Stimulated activated CD4-positive, alpha-beta T cell treated with anti-CD3 and anti-CD28 coated beads, Interleukin-15, amount 100 ng/mL, for 48 hours (primary cell): ENCODE measurements around the gene EZR.

Experiments
- DNase-seq, 2 donors: peaks; one replicate each; pipeline ENCODE4 v3.0.0-alpha.2; 2020; ENCODE audit warnings: low read depth in 2 of 2

The EZR gene

GRCh38 chr6:158762787-158763433 is 56.3 kb downstream of the EZR start:
- no peak for DNase-seq

DNA sequence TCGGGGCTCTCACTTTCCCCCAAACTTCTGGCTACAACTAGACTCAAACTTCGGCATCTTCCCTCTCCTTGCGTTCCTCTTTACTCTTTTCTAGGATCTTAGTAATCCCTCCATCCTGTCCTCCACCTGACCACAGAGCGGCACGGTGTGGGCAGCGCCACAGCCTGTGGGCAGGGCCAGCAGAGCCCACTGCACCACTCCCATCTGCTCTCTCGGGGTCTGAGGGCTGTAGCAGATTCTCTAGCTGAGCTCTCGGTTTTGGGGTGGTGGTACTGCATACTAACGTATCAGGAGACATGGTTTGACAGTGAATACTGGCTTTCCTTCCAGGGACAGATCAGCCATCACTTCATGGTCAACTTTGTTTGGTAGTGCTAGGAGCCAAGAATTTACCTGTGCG is 57.4 kb downstream of the EZR start:
- no peak for DNase-seq

DNA sequence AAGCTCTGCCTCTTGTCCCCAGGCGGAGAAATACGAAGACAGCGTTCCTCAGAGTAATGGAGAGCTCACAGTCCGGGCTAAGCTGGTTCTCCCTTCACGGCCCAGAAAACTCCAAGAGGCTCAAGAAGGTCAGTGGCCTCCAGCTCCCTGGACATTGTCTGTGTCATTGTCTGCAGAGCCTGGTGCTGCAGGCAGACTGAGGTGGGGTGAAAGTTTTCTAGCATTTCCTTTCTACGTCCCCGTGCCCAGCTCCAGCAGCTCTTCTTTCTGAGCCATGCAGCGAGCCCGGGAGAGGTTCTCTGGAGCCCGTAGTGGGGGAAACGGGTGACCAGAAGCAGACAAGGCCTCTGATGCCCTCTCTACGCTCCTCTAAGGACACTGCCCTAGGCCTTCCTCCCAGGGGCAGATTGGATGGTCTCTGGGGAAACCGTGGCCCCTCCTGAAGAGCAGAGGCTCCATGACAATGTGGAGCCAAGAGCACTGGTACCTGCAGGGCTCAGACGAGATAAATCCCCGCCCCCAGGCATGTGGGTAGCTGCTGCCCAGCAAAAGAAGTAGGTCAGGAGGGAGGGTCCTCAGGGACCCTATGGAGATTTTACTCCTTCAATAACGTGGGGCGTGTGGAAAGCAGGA is 58.4 kb downstream of the EZR start:
- no peak for DNase-seq

GRCh38 chr6:158759966-158760617 is 59.1 kb downstream of the EZR start:
- DNase-seq, result no peak

GRCh38 chr6:158758941-158759479 is 60.2 kb downstream of the EZR start:
- no peak for DNase-seq

DNA sequence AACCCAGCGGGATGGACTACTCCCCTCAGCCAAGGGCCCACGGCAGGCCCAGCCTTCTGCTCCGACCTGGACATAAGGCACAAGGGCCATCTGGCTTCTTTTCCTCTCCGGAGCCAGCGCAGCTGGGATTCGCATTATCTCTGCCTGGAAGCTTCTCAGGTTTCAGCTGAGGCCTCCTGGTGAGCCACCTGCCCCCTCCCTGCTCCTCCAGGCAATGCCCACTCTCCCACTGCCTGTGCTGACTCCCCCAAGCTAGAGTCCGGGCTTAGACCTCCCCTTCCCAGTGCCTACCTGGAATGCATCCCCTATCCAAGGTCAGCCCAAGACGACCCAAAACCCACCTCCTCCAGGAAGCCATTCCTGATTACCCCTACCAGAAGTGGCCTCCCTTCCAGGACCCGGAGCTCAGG is 60.7 kb downstream of the EZR start:
- DNase-seq, result no peak

DNA sequence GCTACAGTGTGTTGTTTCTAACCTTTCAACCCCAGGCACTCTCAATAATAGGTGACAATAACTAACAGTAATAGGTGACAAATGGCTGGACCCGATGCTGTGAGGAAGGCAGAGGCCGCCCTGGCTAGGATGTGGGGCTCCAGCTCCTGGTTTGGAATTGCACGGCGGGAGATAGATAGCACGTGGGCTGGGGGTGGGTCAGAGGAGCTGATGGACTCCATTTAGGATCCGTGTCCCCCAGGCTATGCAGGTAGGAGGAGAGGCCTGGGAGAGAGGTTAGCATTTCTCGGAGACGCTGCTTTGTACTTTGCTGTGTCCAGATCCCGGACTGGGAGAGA is 61.4 kb downstream of the EZR start:
- DNase-seq, result no peak

DNA sequence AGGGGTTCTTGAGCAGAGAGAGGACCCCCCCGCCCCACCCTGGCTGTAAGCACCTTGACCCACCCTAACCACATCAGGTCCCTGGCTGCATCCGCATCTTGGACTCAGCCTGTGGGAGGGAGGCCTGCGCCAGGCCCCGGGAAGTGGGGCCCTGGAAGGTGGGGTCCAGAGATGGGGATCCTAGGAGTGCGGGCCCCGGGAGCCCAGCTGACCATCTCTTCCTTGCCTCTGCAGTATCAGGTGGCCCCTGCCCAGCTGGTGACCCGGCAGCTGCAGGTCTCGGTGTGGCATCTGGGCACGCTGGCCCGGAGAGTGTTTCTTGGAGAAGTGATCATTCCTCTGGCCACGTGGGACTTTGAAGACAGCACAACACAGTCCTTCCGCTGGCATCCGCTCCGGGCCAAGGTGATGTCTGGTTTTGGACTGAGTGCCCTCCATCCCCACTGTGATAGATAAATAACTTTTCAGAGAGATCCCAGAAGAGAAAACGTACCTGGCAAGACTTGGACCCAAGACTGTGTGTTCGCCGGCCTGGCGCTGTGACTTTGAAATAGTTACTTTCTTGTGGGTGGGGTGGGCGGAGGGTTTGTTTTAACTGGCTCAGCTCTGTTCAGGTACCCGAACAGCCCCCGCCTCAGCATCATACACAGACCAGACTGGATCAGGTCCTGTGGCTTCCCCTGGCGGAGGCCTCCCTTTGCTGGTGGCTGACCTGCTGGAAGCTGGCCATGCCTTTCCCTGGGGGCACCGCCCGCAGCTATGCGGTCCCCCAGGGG is 62.0 kb downstream of the EZR start:
- DNase-seq, result no peak

GRCh38 chr6:158756126-158756525 is 63.0 kb downstream of the EZR start:
- DNase-seq, result no peak

- DNase-seq, result no peak
Observed at GRCh38 chr6:158755636-158756035, 63.5 kb downstream of the EZR start.

- no peak for DNase-seq
Observed at GRCh38 chr6:158754738-158755137, 64.4 kb downstream of the EZR start.

DNA sequence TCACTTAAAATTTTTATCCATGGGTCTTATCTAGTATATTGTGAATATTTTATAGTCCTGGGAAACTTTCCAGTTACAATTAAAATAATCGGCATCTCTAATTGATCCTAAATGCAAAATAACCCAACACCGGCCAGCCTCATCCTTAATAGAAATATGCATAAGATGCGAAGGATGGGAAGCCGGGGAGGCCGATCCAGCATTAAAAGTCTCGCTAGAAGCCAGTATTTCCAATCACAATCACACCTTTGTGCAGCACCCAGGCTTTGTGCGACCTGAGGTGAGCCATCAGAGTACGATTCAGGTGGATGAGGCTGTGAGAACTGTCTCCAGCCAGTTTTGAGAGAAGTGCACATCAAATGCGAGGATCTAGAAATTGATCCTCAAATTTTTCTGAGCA is 65.4 kb downstream of the EZR start:
- DNase-seq, result no peak

DNA sequence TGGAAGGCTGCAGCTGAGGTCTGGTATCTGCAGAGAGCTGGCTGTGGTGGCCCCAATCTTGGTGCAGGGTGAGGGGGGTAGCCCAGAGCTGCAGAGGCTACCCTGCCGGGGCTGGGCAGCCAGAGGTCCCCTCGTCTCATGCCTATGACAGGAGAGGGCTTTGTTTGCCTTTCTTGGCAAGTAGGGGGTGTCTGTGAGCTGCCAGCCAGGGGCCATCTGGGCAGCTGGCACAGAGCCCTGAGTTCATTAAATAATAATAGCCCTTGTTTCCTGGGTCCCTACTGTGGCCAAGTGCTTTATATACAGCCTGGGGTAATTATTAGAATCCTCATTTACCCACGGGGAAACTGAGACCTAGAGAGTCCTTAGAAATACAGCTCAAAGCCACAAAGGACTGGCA is 66.6 kb downstream of the EZR start:
- DNase-seq, result no peak

DNA sequence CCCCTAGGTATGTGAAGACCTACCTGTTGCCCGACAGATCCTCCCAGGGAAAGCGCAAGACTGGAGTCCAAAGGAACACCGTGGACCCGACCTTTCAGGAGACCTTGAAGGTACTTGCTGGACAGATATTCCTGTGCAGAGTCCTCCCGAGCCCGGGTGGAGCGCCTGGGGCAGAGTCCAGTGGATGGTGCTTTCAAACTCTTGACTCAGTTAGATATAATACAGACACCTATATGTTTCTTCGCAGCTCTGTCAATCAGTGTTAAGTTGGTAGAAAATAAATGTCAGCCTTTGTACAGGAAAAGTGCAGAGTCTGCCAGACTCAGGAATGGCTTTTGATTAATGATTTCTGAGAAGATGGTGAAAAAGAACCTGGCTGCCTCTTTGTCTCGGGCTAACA is 67.2 kb downstream of the EZR start:
- DNase-seq, result no peak

DNA sequence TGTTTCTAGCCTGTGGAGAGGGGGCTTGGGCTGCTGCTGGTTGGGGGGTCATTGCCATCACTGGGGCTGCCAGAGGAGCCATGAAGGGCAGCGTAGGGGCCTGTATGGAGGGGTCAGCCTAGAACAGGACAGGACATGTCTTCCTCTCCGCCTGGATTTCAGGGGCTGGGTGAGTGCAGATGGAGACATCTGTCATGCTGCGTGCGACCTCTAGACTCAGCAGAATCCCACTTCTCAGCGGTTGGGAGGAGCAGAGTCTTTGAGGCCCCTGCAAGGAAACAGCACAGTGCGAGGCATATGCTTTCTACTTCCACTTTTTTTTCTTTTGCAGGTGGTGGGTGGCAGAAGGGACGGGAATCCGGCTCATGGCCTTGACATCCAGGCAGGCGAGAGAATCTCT is 67.9 kb downstream of the EZR start:
- DNase-seq, result no peak

DNA sequence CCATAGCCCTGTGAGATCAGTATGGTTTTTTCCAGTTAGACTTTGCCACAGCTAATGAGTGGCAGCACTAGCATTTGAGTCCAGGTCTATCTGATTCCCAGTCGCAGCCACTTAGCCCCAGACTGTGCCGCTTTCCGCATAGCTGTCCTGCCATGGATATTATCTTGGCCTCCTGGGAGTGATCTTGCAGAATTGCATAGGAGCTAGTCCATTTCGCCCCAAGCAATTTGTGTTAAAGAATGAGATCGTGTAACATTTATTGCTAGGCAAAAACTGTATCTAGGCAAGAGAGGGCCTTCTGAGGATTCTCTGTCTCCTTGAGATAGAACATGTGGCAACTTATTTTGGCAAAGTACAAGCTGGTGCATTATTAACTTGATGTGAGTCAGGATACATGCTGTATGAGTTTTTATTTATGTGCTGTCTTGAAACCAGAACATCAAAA is 74.2 kb downstream of the EZR start:
- DNase-seq, result no peak

DNA sequence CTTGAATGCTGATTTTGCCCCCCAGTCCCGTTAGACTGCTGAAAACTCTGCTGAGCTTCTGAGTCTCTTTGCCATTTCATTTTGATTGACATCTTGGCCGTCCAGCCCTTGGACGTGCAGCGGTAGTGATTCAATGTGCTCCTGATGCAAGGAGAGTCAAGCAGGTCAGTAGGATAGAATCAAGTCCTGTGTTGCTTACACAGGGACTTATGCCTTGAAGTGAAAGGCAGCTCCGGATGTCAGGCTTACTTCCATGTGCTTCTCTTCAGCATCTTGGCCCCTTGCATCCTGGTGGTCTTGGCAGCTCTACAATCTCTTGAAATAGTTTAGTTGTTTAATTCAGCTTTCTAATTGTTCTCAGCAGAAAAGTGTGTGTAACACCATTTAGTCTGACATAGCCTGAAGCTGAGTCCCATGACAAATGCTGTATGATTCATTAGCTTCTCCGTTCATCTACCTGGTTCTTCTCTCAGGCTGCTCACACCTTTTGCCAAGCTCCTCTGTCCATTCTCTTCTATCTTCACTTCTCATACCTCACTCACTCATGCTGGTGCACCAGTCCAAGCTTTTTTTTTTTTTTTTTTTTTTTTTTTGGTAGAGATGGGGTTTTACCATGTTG is 76.0 kb downstream of the EZR start:
- no peak for DNase-seq

- DNase-seq, result no peak
Observed at GRCh38 chr6:158739673-158740072, 79.5 kb downstream of the EZR start.

GRCh38 chr6:158737710-158738615 is 81.2 kb downstream of the EZR start:
- DNase-seq, result no peak

DNA sequence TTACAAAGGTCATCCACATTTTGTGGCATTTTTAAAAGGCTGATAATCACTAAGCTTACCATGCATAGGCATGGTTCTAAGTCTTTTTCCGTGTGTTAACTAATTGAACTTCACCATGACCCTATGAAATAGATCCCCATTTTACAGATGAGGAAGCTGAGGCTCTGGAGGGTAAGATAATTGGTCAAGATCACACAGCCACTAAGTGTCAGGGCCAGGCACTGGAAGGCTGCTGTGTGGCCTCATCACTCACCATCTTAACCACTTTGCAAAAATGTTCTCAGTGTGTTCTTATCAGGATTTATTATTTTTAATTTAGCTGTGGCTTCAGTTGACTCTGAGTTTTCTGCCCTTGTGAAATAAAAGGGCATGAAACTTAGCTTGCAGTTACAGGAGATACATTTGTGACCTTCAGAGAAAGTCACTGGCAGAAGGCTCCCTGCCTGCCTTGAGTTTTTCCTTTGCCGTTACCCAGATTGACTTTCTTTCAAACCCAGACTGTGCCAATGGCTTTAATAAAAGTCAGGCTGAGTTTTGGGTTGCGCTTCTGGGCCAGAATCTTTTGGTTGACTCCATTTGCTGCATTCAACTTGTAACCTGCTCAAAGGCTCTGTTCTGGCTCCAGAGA is 82.0 kb downstream of the EZR start:
- no peak for DNase-seq
